Right atrium auricular region (tissue), 2 donors: ENCODE results near the gene PCGF1. TPM values are rescaled to one million over a fixed set of nuclear protein-coding genes. Genes with fewer than 3 reads are reported as not detected.

Source experiments
- DNase-seq: peaks from one replicate; pipeline ENCODE4 v3.0.0-alpha.2; 2019; ENCODE audit warnings: low spot score
- H3K27ac ChIP-seq, 2 donors: fragments of 200-600 bp; sonication (generic); 1 replicate in 1 of 2; 2 replicates in 1 of 2; pipeline ENCODE4 v1.5.1; 2016 to 2019
- H3K27me3 ChIP-seq, 2 donors: fragments of 200-600 bp; sonication (generic); one replicate each; pipeline versions ENCODE4 v1.5.1 to v1.6.0; 2017 to 2019
- H3K36me3 ChIP-seq: fragments of 200-600 bp; sonication (generic); one replicate; pipeline ENCODE4 v1.5.1; 2016
- H3K4me1 ChIP-seq, 2 donors: fragments of 200-600 bp; sonication (generic); one replicate each; pipeline versions ENCODE4 v1.5.1 to v1.6.0; 2017 to 2019
- H3K4me3 ChIP-seq, 2 donors: fragments of 200-600 bp; sonication (generic); 1 replicate in 1 of 2; 2 replicates in 1 of 2; pipeline ENCODE4 v1.5.1; 2017 to 2019; ENCODE audit warnings: mild to moderate bottlenecking in 1 of 2, moderate library complexity in 1 of 2
- H3K9me3 ChIP-seq, 2 donors: fragments of 200-600 bp; sonication (generic); one replicate each; pipeline ENCODE4 v1.5.1; 2019
- CTCF ChIP-seq, 2 donors: fragments of 200-600 bp; sonication (generic); IDR thresholded peaks; one replicate each; pipeline ENCODE4 v1.5.1; 2019; ENCODE audit warnings: antibody characterized with exemption in 2 of 2
- total RNA-seq, 2 donors: library from RNA; depleted of rRNA; stranded (reverse); fragments of >200 nt; gene quantifications; one replicate each; pipeline ENCODE4 v1.1.0, GENCODE V29; 2016

PCGF1 gene
- total RNA-seq, 2 donors from 2014 or later = 15.2 to 19.0 TPM

GRCh38 chr2:74544634-74545033 lies 37.1 kb upstream of the PCGF1 start:
- Histone ChIP-seq H3K9me3 (no peaks in the 10 kb centered on the region), H3K36me3 (no peaks in the 10 kb centered on the region), H3K27me3 (no peaks in the 10 kb centered on the region), H3K4me1 (peaks cover 0 to 14% of the 10 kb centered on the region in 2 donors), H3K4me3 (no peak overlapping the region), H3K27ac (no peak overlapping the region)
- no peak for DNase-seq
- TF ChIP-seq CTCF (IDR thresholded peaks at IDR 0.05) = no peak

- no peak for TF ChIP-seq CTCF (IDR thresholded peaks at IDR 0.05)
- Histone ChIP-seq H3K9me3 (no peaks in the 10 kb centered on the region), H3K27ac (no peak overlapping the region), H3K36me3 (no peaks in the 10 kb centered on the region), H3K27me3 (no peaks in the 10 kb centered on the region), H3K4me1 (no peaks in the 10 kb centered on the region), H3K4me3 (no peak overlapping the region)
- DNase-seq = no peak
Measured at GRCh38 chr2:74542978-74543377, 35.5 kb upstream of the PCGF1 start.

- DNase-seq = peak; percentile 90
- Histone ChIP-seq H3K27ac (peak overlapping the region; percentile 46 to 71), H3K4me1 (no peaks in the 10 kb centered on the region), H3K36me3 (no peaks in the 10 kb centered on the region), H3K4me3 (no peak overlapping the region), H3K9me3 (no peaks in the 10 kb centered on the region), H3K27me3 (no peaks in the 10 kb centered on the region)
- no peak for TF ChIP-seq CTCF (IDR thresholded peaks at IDR 0.05)
Measured at GRCh38 chr2:74540291-74540690, 32.8 kb upstream of the PCGF1 start.

- no peaks in the 10 kb centered on the region for H3K36me3 ChIP-seq
- H3K4me3 ChIP-seq = no peak overlapping the region
- no peak overlapping the region for H3K27ac ChIP-seq
- H3K4me1 ChIP-seq = no peaks in the 10 kb centered on the region
- H3K27me3 ChIP-seq = no peaks in the 10 kb centered on the region
- DNase-seq = no peak
- no peaks in the 10 kb centered on the region for H3K9me3 ChIP-seq
- TF ChIP-seq CTCF (IDR thresholded peaks at IDR 0.05) = no peak
Measured at GRCh38 chr2:74538881-74539339, 31.4 kb upstream of the PCGF1 start.

GRCh38 chr2:74537140-74537539 lies 29.6 kb upstream of the PCGF1 start:
- H3K27ac ChIP-seq = no peak overlapping the region
- TF ChIP-seq CTCF (IDR thresholded peaks at IDR 0.05) = no peak
- H3K36me3 ChIP-seq = peaks cover 15% of the 10 kb centered on the region
- H3K9me3 ChIP-seq = no peaks in the 10 kb centered on the region
- H3K27me3 ChIP-seq = no peaks in the 10 kb centered on the region
- no peak for DNase-seq
- H3K4me3 ChIP-seq = no peak overlapping the region
- no peaks in the 10 kb centered on the region for H3K4me1 ChIP-seq
